Measurements from ENCODE around the gene FAHD2A.
"Not testable (repeated sequence)": the region's sequence is repeated elsewhere in the genome, so short reads cannot be mapped to it uniquely, and the experiment has no call there.

Gene FAHD2A

GRCh38 chr2:95376311-95377215 lies 25.9 kb upstream of the FAHD2A start:
- peaks cover 15% of the 10 kb centered on the region for H3K4me1 ChIP-seq (ENCODE audit: insufficient read depth, insufficient read length)
- H3K9ac ChIP-seq (ENCODE audit: insufficient read length, low read depth), result no peak overlapping the region
- H3K4me3 ChIP-seq (ENCODE audit: insufficient read length, low read depth), result no peak overlapping the region
- TF ChIP-seq ZNF274 (IDR thresholded peaks at IDR 0.05; ENCODE audit: low read depth, low read length), result no peak
- TF ChIP-seq YY1 (IDR thresholded peaks at IDR 0.05; ENCODE audit: insufficient read depth, insufficient read length), result no peak
- TF ChIP-seq SUZ12 (IDR thresholded peaks at IDR 0.05; ENCODE audit: extremely low read depth, insufficient read depth, insufficient read length), result no peak
- DNase-seq (ENCODE audit: low read depth, low spot score), result no peak
- H3K27me3 ChIP-seq (ENCODE audit: insufficient read depth, insufficient read length), result no peaks in the 10 kb centered on the region
- H3K36me3 ChIP-seq (ENCODE audit: insufficient read depth, insufficient read length, low read length), result no peaks in the 10 kb centered on the region
- H3K9me3 ChIP-seq (ENCODE audit: insufficient read depth, low read length), result no peaks in the 10 kb centered on the region

DNA sequence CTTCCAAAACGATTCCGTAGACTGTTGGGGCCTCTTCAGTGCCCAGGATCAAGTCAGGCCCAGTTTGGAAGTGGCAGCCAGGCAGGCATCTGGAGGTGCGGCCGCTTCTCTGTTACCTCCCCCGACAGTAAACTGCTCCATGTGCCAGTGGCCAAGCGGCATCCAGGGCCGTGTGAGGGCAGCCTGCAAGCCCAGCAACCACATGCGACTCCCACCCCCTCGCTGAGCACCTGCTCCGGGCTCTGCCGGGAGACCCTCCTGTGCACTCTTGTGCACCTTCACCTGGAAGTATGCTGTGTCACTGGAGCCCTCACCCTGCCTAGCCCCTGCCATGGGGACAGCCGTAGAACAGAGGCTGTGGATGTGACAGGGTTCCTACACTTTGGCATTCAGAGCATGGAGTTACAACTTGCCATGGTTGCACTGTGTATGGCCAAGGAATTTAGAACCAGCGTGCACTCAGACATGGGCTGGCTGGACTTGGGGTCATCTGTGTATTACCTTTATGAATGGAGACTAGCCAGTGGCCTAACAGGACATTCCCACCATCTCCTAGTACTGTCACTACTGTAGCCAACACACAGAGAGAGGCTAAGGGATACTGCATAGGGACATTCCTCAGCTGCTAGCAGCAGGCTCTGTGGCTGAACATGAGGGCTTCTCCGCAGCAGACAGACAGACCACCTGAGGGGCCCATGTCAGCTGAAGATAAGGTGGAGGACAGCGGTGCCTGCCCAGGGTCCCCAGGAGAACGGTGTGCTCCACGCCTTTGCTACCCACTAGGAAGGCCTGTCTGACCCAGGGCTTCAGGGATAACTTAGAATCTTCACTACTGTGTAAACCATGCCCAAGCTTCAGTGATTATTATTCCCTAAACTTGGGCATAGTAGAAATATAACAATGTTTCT lies 25.0 kb upstream of the FAHD2A start:
- Histone ChIP-seq H3K36me3 (ENCODE audit: insufficient read depth, insufficient read length, low read length) (no peaks in the 10 kb centered on the region), H3K9ac (ENCODE audit: insufficient read length, low read depth) (no peak overlapping the region), H3K4me3 (ENCODE audit: insufficient read length, low read depth) (no peak overlapping the region), H3K27me3 (ENCODE audit: insufficient read depth, insufficient read length) (no peaks in the 10 kb centered on the region), H3K9me3 (ENCODE audit: insufficient read depth, low read length) (no peaks in the 10 kb centered on the region), H3K4me1 (ENCODE audit: insufficient read depth, insufficient read length) (peaks cover 15% of the 10 kb centered on the region)
- DNase-seq (ENCODE audit: low read depth, low spot score), result no peak
- TF ChIP-seq YY1 (IDR thresholded peaks at IDR 0.05; ENCODE audit: insufficient read depth, insufficient read length) (no peak), ZNF274 (IDR thresholded peaks at IDR 0.05; ENCODE audit: low read depth, low read length) (no peak)

- not testable (repeated sequence) for H3K36me3 ChIP-seq (ENCODE audit: insufficient read depth, insufficient read length, low read length); DNase-seq (ENCODE audit: low read depth, low spot score); H3K9ac ChIP-seq (ENCODE audit: insufficient read length, low read depth); H3K4me3 ChIP-seq (ENCODE audit: insufficient read length, low read depth); H3K9me3 ChIP-seq (ENCODE audit: insufficient read depth, low read length); H3K27me3 ChIP-seq (ENCODE audit: insufficient read depth, insufficient read length)
- H3K4me1 ChIP-seq (ENCODE audit: insufficient read depth, insufficient read length), result peaks cover 15% of the 10 kb centered on the region
These were observed 24.2 kb upstream of the FAHD2A start for GRCh38 chr2:95378281-95378680.

- Histone ChIP-seq H3K4me3 (ENCODE audit: insufficient read length, low read depth) (no peak overlapping the region), H3K4me1 (ENCODE audit: insufficient read depth, insufficient read length) (peaks cover 10% of the 10 kb centered on the region), H3K9me3 (ENCODE audit: insufficient read depth, low read length) (no peaks in the 10 kb centered on the region), H3K36me3 (ENCODE audit: insufficient read depth, insufficient read length, low read length) (no peaks in the 10 kb centered on the region), H3K27me3 (ENCODE audit: insufficient read depth, insufficient read length) (no peaks in the 10 kb centered on the region), H3K9ac (ENCODE audit: insufficient read length, low read depth) (no peak overlapping the region)
- DNase-seq (ENCODE audit: low read depth, low spot score), result no peak
- no peak for TF ChIP-seq ZNF274 (IDR thresholded peaks at IDR 0.05; ENCODE audit: low read depth, low read length)
These were observed 23.1 kb upstream of the FAHD2A start for GRCh38 chr2:95379371-95379831.

DNA sequence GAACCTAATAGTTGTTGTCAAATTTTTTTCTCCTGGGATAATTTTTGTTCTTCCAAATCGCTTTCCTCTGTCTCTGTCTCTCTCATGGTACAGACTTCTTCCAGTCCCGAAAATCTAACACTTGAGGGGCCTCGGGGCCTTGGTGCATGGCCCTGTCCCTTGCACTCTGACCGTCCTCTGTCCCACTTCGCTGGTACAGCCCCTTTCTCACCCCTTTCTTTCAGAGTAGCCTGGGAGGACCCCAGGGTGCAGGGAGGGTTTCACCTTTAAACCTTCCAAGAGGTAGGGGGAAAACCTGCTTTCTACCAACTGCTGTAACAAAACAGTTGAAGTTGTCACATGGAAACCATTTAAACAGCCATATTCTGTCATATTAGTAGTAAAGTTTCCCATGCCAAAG lies 22.2 kb upstream of the FAHD2A start:
- no peak for DNase-seq (ENCODE audit: low read depth, low spot score)

DNA sequence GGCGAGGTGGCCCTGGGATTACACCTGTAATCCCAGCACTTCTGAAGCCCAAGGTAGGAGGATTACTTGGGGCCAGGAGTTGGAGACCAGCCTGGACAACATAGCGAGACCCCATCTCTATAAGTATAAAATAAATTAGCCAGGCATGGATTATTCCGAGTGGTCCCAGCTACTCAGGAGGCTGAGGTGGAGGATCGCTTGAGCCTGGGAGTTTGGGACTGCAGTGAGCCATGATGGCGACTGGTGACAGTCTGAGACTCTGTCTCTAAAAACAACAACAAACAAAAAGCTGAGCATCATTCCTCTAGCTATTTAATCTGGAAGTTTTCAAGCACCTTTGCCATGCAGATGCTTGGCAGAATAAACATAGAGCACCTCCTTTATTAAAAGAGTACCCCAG lies 21.8 kb upstream of the FAHD2A start:
- Histone ChIP-seq H3K4me1 (ENCODE audit: insufficient read depth, insufficient read length) (peaks cover 14% of the 10 kb centered on the region), H3K9me3 (ENCODE audit: insufficient read depth, low read length) (no peaks in the 10 kb centered on the region), H3K9ac (ENCODE audit: insufficient read length, low read depth) (no peak overlapping the region), H3K4me3 (ENCODE audit: insufficient read length, low read depth) (no peak overlapping the region), H3K27me3 (ENCODE audit: insufficient read depth, insufficient read length) (no peaks in the 10 kb centered on the region), H3K36me3 (ENCODE audit: insufficient read depth, insufficient read length, low read length) (no peaks in the 10 kb centered on the region)
- TF ChIP-seq ZNF274 (IDR thresholded peaks at IDR 0.05; ENCODE audit: low read depth, low read length) (no peak), YY1 (IDR thresholded peaks at IDR 0.05; ENCODE audit: insufficient read depth, insufficient read length) (no peak), SUZ12 (IDR thresholded peaks at IDR 0.05; ENCODE audit: extremely low read depth, insufficient read depth, insufficient read length) (no peak)
- DNase-seq (ENCODE audit: low read depth, low spot score), result no peak

More for the DNA sequence above, 22.2 kb upstream of the FAHD2A start:
- no peaks in the 10 kb centered on the region for H3K27me3 ChIP-seq (ENCODE audit: insufficient read depth, insufficient read length)
- H3K4me3 ChIP-seq (ENCODE audit: insufficient read length, low read depth), result no peak overlapping the region
- no peak overlapping the region for H3K9ac ChIP-seq (ENCODE audit: insufficient read length, low read depth)
- no peak for TF ChIP-seq YY1 (IDR thresholded peaks at IDR 0.05; ENCODE audit: insufficient read depth, insufficient read length)
- no peak for TF ChIP-seq SUZ12 (IDR thresholded peaks at IDR 0.05; ENCODE audit: extremely low read depth, insufficient read depth, insufficient read length)
- TF ChIP-seq ZNF274 (IDR thresholded peaks at IDR 0.05; ENCODE audit: low read depth, low read length), result no peak
- no peaks in the 10 kb centered on the region for H3K9me3 ChIP-seq (ENCODE audit: insufficient read depth, low read length)
- no peaks in the 10 kb centered on the region for H3K36me3 ChIP-seq (ENCODE audit: insufficient read depth, insufficient read length, low read length)
- H3K4me1 ChIP-seq (ENCODE audit: insufficient read depth, insufficient read length), result peaks cover 9% of the 10 kb centered on the region

Data from NT2/D1 (cell line).